ENCODE data around the gene ANG. TPM values are rescaled to one million over a fixed set of nuclear protein-coding genes. Genes with fewer than 3 reads are reported as not detected.

Gene ANG
- total RNA-seq, 6 donors from 2014 or later: 16.8 to 47.4 (median 29.5) TPM

DNA sequence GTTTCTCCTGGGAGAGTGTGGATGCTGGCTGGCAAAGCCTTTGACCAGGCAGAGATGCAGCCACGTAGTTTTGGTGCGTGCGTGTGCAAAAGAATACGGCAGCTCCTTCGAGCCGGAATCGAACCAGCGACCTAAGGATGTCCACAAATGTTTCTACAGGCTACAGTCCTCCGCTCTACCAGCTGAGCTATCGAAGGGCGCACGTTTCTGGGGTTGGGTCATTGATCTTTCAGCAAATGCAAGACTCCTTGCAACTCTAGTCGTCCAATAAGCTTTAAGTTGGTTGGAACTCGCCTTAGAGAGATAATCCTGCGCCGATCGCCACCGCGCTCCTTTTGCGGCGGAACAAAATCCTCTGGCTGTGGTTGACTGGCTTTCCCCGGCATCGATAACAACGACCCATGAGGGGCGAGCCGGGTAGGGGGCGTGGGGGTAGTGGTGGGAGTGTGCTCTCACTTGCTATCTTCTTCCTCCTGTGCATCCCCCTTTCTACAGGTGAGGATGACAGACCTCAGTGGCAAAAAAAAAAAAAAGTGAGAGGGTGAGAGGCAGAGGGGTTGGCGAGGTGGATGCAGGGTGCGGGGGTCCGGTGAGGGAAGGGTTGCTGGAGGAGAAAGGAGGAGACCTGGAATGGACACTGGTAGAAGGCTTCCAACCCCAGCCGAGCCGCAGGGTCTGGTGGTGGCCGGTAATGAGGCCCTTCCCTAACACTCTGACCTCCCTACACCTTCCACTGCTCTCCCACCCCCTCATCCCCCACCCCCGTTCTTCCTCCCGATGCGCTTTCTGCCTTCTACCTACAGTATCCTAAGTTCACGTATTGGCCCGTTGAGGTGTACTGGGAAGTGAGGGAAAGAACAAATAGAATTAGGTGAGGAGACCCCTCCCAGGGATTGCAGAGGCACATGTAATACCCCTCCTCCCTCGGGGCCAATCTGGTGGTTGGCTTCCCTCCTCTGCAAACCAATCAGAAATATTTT lies 35.3 kb upstream of the ANG start:
- Histone ChIP-seq H3K36me3 (no peaks in the 10 kb centered on the region), H3K27me3 (peaks cover 0 to 40% (median 9%) of the 10 kb centered on the region in 4 donors), H3K4me1 (peaks cover 0 to 9% (median 2%) of the 10 kb centered on the region in 4 donors), H3K4me3 (no peak overlapping the region), H3K27ac (no peak overlapping the region), H3K9me3 (no peaks in the 10 kb centered on the region)
- TF ChIP-seq, protein P1, sequence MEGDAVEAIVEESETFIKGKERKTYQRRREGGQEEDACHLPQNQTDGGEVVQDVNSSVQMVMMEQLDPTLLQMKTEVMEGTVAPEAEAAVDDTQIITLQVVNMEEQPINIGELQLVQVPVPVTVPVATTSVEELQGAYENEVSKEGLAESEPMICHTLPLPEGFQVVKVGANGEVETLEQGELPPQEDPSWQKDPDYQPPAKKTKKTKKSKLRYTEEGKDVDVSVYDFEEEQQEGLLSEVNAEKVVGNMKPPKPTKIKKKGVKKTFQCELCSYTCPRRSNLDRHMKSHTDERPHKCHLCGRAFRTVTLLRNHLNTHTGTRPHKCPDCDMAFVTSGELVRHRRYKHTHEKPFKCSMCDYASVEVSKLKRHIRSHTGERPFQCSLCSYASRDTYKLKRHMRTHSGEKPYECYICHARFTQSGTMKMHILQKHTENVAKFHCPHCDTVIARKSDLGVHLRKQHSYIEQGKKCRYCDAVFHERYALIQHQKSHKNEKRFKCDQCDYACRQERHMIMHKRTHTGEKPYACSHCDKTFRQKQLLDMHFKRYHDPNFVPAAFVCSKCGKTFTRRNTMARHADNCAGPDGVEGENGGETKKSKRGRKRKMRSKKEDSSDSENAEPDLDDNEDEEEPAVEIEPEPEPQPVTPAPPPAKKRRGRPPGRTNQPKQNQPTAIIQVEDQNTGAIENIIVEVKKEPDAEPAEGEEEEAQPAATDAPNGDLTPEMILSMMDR (IDR thresholded peaks at IDR 0.05): no peak
- TF ChIP-seq POLR2AphosphoS5 (IDR thresholded peaks at IDR 0.05): no peak
- no peak for TF ChIP-seq EP300 (IDR thresholded peaks at IDR 0.05)
- TF ChIP-seq POLR2A (IDR thresholded peaks at IDR 0.05): no peak
- WGBS, 2 donors: 4 to 6% methylated on average over 29 to 39 of the region's 39 CpGs
- ATAC-seq (ENCODE audit: low FRiP score in 2 of 2): no peak
- DNase-seq: peak in 1 of 2 donors; percentile 22

DNA sequence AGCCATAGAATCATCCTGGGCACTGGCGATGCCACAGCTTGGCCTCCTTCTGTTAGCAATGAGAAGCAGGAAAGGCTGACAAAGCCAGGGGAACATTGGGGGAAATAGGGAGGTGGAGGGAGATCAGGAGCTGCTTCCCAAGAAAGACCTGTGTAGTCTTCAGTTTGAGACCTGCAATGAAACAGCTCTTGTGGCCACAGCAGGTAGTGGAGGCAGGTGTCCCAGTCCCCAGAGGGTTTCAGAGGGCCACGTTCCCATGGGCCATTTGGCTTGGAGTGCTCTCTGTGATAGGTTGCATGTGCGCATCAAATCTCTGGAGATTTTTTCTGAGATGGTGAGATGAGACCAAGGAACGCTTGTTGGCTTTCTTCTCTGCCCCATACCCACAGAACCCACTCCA lies 32.7 kb upstream of the ANG start:
- peaks cover 0 to 9% (median 2%) of the 10 kb centered on the region in 4 donors for H3K4me1 ChIP-seq
- DNase-seq: no peak
- no peak for TF ChIP-seq EP300 (IDR thresholded peaks at IDR 0.05)
- TF ChIP-seq, protein P1 (IDR thresholded peaks at IDR 0.05): no peak
- H3K4me3 ChIP-seq: no peak overlapping the region
- no peaks in the 10 kb centered on the region for H3K36me3 ChIP-seq
- ATAC-seq (ENCODE audit: low FRiP score in 2 of 2): no peak
- H3K27ac ChIP-seq: no peak overlapping the region
- 79 to 89% methylated on average over 4 of the region's 4 CpGs for WGBS, 2 donors
- H3K27me3 ChIP-seq: peaks cover 0 to 44% (median 14%) of the 10 kb centered on the region in 4 donors
- no peaks in the 10 kb centered on the region for H3K9me3 ChIP-seq

DNA sequence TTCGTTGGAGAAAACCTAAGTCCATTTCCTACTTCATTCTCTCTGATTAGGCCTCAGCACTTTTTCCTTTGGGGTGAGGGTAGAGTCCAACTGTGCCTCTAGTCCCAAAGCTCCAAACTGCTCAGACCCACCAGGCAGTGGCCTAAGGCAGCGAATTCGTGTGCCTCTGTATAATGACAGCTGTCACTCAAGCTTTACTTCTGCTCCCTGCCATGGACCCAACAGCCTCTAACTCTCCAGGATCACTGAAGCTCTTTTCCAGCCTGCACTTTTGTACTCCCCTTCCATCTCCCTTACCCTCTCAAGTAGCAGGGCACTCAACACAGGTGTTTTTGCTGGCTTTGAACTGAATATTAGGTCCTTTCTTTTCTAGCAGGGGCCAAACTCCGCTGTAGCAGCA lies 32.3 kb upstream of the ANG start:
- H3K36me3 ChIP-seq: no peaks in the 10 kb centered on the region
- peaks cover 0 to 9% (median 2%) of the 10 kb centered on the region in 4 donors for H3K4me1 ChIP-seq
- no peak overlapping the region for H3K4me3 ChIP-seq
- WGBS, 2 donors: 70 to 87% methylated on average over 4 of the region's 4 CpGs
- H3K27me3 ChIP-seq: peaks cover 0 to 44% (median 14%) of the 10 kb centered on the region in 4 donors
- DNase-seq (no peak), ATAC-seq (ENCODE audit: low FRiP score in 2 of 2) (no peak)
- no peaks in the 10 kb centered on the region for H3K9me3 ChIP-seq
- TF ChIP-seq, protein P1 (IDR thresholded peaks at IDR 0.05): no peak
- no peak for TF ChIP-seq POLR2AphosphoS5 (IDR thresholded peaks at IDR 0.05)
- TF ChIP-seq EP300 (IDR thresholded peaks at IDR 0.05): no peak
- TF ChIP-seq POLR2A (IDR thresholded peaks at IDR 0.05): no peak
- no peak overlapping the region for H3K27ac ChIP-seq

DNA sequence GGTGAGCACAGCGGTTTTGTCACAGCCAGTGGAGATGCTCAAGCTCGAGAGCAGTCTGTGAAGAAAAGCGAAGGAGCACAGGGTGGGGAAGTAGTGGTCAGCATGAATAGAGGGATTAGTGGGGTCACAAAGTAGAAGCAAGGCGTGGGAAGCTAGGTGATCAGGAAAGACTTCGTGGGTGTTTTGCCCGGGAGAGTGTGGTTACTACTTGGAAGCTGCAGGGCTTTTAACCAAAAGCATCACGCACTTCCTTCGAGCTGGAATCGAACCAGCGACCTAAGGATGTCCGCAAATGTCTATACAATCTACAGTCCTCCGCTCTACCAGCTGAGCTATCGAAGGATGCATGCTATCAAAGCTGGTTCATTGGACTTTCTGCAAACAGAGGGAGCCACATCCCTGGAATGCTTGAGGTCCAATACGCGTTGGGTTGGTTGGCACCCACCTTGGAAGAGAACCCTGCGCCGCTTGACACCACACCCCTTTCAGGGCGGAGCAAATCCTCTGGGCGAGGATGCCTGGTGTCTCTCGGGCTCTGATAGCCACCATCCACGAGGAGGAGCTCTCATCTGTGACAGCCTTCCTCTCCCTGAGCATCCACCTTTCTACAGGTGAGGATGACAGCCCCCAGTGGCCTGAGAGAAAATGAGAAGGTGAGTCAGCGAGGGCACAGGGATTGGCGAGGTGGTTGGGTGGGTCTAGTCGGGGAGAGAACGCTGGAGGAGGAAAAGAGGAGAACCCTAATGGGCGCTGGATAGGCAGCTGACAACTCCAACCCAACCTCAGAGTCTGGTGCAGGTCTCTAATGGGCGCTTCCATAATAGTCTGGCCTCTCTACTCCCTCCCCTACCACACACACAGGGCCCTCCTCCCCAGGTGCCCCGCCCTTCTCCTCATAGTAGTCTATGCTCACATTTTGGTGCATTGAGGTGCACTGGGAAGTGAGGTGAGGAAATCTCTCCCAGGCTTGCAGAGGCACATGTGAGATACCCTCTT lies 31.1 kb upstream of the ANG start:
- DNase-seq (no peak), ATAC-seq (ENCODE audit: low FRiP score in 2 of 2) (no peak)
- WGBS, 2 donors: 30 to 33% methylated on average over 21 to 28 of the region's 28 CpGs
- Histone ChIP-seq H3K4me3 (no peak overlapping the region), H3K36me3 (no peaks in the 10 kb centered on the region), H3K27ac (no peak overlapping the region), H3K4me1 (peaks cover 0 to 9% (median 2%) of the 10 kb centered on the region in 4 donors), H3K27me3 (peaks cover 0 to 37% (median 12%) of the 10 kb centered on the region in 4 donors), H3K9me3 (no peaks in the 10 kb centered on the region)
- TF ChIP-seq POLR2A (IDR thresholded peaks at IDR 0.05) (no peak), POLR2AphosphoS5 (IDR thresholded peaks at IDR 0.05) (no peak), EP300 (IDR thresholded peaks at IDR 0.05) (no peak)
- TF ChIP-seq, protein P1 (IDR thresholded peaks at IDR 0.05): no peak
